A549 (cell line): ENCODE results near the gene GPR17. TPM values are rescaled to one million over a fixed set of nuclear protein-coding genes. Genes with fewer than 3 reads are reported as not detected.

ENCODE experiments used
- ATAC-seq, 2 experiments: fragments of 200-7000 bp in 1 of 2; fragments of >200 bp in 1 of 2; cut with Nextera tagmentation in 1 of 2; cut with Tn5 transposase in 1 of 2; 3 replicates each; pipeline versions ENCODE4 v1.8.0 to v1.9.1; 2018 to 2020; ENCODE audit warnings: mild to moderate bottlenecking in 1 of 2, moderate library complexity in 1 of 2
- CTCF ChIA-PET: fragments of 300-600 bp; sonication (Branson Sonifier 250); formaldehyde crosslinking; extraction: SDS; loops from one replicate; lab custom pipeline; 2021; ENCODE audit warnings: antibody characterized with exemption, inconsistent platforms; lab: Yijun Ruan, JAX
- POLR2A ChIA-PET: fragments of 350-600 bp; formaldehyde crosslinking; extraction: SDS; loops from one replicate; lab custom pipeline; 2021; ENCODE audit warnings: antibody characterized with exemption, inconsistent platforms; lab: Yijun Ruan, JAX
- DNase-seq, 2 experiments: peaks; one replicate each; pipeline versions ENCODE4 v3.0.0 to v3.0.0-alpha.2; 2011 to 2016; ENCODE audit warnings: low read depth in 1 of 2, low spot score in 1 of 2
- FAIRE-seq: peaks from 2 replicates; lab custom pipeline; 2011; peaks lifted over from hg19 to GRCh38; lab: Jason Lieb, UNC
- H3K27ac ChIP-seq, 2 experiments: fragments of >200 bp; sonication (Bioruptor Twin); formaldehyde crosslinking; 3 replicates each; pipeline ENCODE4 v1.5.1; 2016 to 2017
- H3K4me1 ChIP-seq: fragments of >200 bp; sonication (Bioruptor Twin); formaldehyde crosslinking; 3 replicates; pipeline ENCODE4 v1.6.1; 2016
- H3K4me2 ChIP-seq: fragments of >200 bp; sonication (Bioruptor Twin); formaldehyde crosslinking; 3 replicates; pipeline ENCODE4 v1.6.1; 2016
- H3K4me3 ChIP-seq: fragments of >200 bp; sonication (Bioruptor Twin); formaldehyde crosslinking; 3 replicates; pipeline ENCODE4 v1.5.1; 2016
- H3K9me3 ChIP-seq: fragments of >200 bp; sonication (Bioruptor Twin); formaldehyde crosslinking; 3 replicates; pipeline ENCODE4 v1.6.1; 2016
- BHLHE40 ChIP-seq: IDR thresholded peaks from 2 replicates; pipeline ENCODE4 v1.6.1; 2012; ENCODE audit warnings: low read depth, low read length, inconsistent platforms
- CTCF ChIP-seq: fragments of >200 bp; sonication (Bioruptor Twin); formaldehyde crosslinking; IDR thresholded peaks from 3 replicates; pipeline ENCODE4 v1.5.1; 2016
- E2F6 ChIP-seq: IDR thresholded peaks from 2 replicates; pipeline ENCODE4 v1.6.1; 2012; ENCODE audit warnings: low read depth, borderline replicate concordance
- ELK1 ChIP-seq: fragments of 150-350 bp; IDR thresholded peaks from 2 replicates; pipeline ENCODE4 v1.6.1; 2014; ENCODE audit warnings: low read depth, mild to moderate bottlenecking, low read length
- EP300 ChIP-seq, 2 experiments: fragments of >200 bp; sonication (Bioruptor Twin); formaldehyde crosslinking; IDR thresholded peaks; 2 replicates in 1 of 2; 3 replicates in 1 of 2; pipeline ENCODE4 v1.6.1; 2016 to 2017
- ESRRA ChIP-seq: fragments of 150-350 bp; IDR thresholded peaks from 2 replicates; pipeline ENCODE4 v1.6.1; 2014; ENCODE audit warnings: mild to moderate bottlenecking, low read length, borderline replicate concordance
- FOSL2 ChIP-seq, 2 experiments: fragments of 450-650 bp in 1 of 2; fragments of >200 bp in 1 of 2; sonication (Bioruptor Twin) in 1 of 2; formaldehyde crosslinking; IDR thresholded peaks; 2 replicates each; pipeline versions ENCODE4 v1.5.0 to v1.6.1; 2016 to 2020; ENCODE audit warnings: mild to moderate bottlenecking in 1 of 2, moderate library complexity in 1 of 2
- HEYL ChIP-seq: fragments of 250-450 bp; sonication (Bioruptor Pico); IDR thresholded peaks from 2 replicates; pipeline ENCODE4 v1.8.0; 2021; ENCODE audit warnings: mild to moderate bottlenecking, moderate library complexity
- HOXA7 ChIP-seq: fragments of 250-450 bp; sonication (Bioruptor Pico); IDR thresholded peaks from 2 replicates; pipeline ENCODE4 v1.5.0; 2020; ENCODE audit warnings: mild to moderate bottlenecking, moderate library complexity
- HOXB5 ChIP-seq: fragments of 250-450 bp; sonication (Bioruptor Pico); IDR thresholded peaks from 2 replicates; pipeline ENCODE4 v1.5.0; 2020; ENCODE audit warnings: mild to moderate bottlenecking, moderate library complexity
- MYC ChIP-seq: IDR thresholded peaks from 2 replicates; pipeline ENCODE4 v1.6.1; 2012; ENCODE audit warnings: mild to moderate bottlenecking, inconsistent platforms, low read length, improper control_type of control experiment, borderline replicate concordance
- NPAS2 ChIP-seq: fragments of 250-450 bp; sonication (Bioruptor Pico); IDR thresholded peaks from 2 replicates; pipeline ENCODE4 v1.8.0; 2022; ENCODE audit warnings: mild to moderate bottlenecking, moderate library complexity, borderline replicate concordance
- POLR2A ChIP-seq: IDR thresholded peaks from 2 replicates; pipeline ENCODE4 v1.6.1; 2012; ENCODE audit warnings: mild to moderate bottlenecking, low read length
- RARB ChIP-seq: fragments of 250-450 bp; sonication (Bioruptor Pico); IDR thresholded peaks from 2 replicates; pipeline ENCODE4 v1.8.0; 2021; ENCODE audit warnings: mild to moderate bottlenecking, moderate library complexity
- RFX5 ChIP-seq: fragments of 450-650 bp; IDR thresholded peaks from 2 replicates; pipeline ENCODE4 v1.7.1; 2014; ENCODE audit warnings: antibody characterized with exemption, mild to moderate bottlenecking, moderate library complexity
- SMC3 ChIP-seq: fragments of >200 bp; sonication (Bioruptor Twin); formaldehyde crosslinking; IDR thresholded peaks from 3 replicates; pipeline ENCODE4 v1.6.1; 2018; ENCODE audit warnings: inconsistent platforms
- TP53 ChIP-seq: fragments of 250-450 bp; sonication (Bioruptor Pico); IDR thresholded peaks from 2 replicates; pipeline ENCODE4 v1.5.0; 2021; ENCODE audit warnings: mild to moderate bottlenecking, moderate library complexity
- USF2 ChIP-seq: fragments of 450-650 bp; IDR thresholded peaks from 2 replicates; pipeline ENCODE4 v1.6.1; 2014; ENCODE audit warnings: antibody characterized with exemption
- WGBS: methylation state at CpG from one replicate; pipeline ENCODE4 v1.1.6; 2017; ENCODE audit errors: missing lambda C conversion rate; 5-methylcytosine and 5-hydroxymethylcytosine counted together
- polyA plus RNA-seq, 4 experiments: library from polyadenylated mRNA; depleted of rRNA in 3 of 4; stranded (reverse); fragments of >200 nt; fragmentation: RNase III in 1 of 4; extraction: RNeasy Plus Mini Kit Qiagen cat#74134 plus additional on column Dnase treatment in 1 of 4; gene quantifications; 2 replicates in 3 of 4; 3 replicates in 1 of 4; pipeline ENCODE4 v1.2.3, GENCODE V29; 2011 to 2017
- TF ChIP-seq, protein P1 (sequence below): IDR thresholded peaks from 2 replicates; pipeline ENCODE4 v1.6.1; 2012
- TF ChIP-seq, protein P2 (sequence below): fragments of 250-450 bp; sonication (Bioruptor Pico); IDR thresholded peaks from 2 replicates; pipeline ENCODE4 v1.5.0; 2020; ENCODE audit warnings: low read depth, mild to moderate bottlenecking, moderate library complexity
- TF ChIP-seq, protein P3 (sequence below): fragments of 200-600 bp; sonication (generic); IDR thresholded peaks from 2 replicates; pipeline ENCODE4 v1.6.1; 2016; ENCODE audit warnings: antibody characterized with exemption, mild to moderate bottlenecking, moderate library complexity

The GPR17 gene
- polyA plus RNA-seq, 2 of the 4 experiments (the other 2 are of a cell fraction), result not detected

DNA sequence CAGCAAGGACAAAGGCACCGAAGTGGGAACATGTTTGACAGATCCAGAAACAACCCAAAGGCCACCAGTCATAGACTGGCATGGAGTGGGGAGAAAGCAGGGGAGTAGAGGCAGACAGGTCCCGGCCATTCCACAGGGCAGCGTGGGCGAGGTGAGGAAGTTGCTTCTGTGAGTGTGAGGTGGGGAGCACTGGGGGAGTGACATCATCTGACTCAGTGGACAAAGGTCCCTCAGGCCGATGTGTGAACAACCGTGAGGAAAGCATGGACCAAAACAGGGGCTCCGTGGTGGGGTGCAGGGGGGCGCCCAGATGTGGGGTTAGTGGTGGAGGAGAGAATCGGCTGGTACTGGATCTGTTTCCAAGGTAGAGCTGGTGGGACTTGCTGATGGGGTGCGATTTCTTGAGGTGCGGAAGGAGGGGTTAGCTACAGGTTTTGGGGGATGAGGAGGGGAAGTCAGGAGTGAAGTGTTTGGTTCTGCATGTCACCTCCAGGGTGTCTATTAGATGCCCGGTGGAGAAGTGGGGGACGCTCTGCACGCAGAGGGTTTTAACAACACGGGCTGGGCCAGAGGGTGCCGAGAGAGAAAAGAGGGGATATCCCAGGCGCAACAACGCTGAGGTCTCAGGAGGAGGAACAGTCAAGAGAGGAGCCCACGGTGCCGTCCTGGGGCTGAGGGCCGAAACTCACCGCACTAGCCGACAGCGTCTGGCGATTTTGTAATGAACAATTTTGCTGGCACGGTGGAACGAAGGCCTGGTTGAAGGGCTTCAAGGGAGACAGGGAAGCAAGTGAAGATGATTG is 52.8 kb downstream of the GPR17 start (continued):
- no peak for TF ChIP-seq NPAS2 (CRISPR knock-in tag)
- TF ChIP-seq TP53, result no peak
- TF ChIP-seq BHLHE40, result no peak
- no peak for TF ChIP-seq HOXA7 (CRISPR knock-in tag)

DNA sequence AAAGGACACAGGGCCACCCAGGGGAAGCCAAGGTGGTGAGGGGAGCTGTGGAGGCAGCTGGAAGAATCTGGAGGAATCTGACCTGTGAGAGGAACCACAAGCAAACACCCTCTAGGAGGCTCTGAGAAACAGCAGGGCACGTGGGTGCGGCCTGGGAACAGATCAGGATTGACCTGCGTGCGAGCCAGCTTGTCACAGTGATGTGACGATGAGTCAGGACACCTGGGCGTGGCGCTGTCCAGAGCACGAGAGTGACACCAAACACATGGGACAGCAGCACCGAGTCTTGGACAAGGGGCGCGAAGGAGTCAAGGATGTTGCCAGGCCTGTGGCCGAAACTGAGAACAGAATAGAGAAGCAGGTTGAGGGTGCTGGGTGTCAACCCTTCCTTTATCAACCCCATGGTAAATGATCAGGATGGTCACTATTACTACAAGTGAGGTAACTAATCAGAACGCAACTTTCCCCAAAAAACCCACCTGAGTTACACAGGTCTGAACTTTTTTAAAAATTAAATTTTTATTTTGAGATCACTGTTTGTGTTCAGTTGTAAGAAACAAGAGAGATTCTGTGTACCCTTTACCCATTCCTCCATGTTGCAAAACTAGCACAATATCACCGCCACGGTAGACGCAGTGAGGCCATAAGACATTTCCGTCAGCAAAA is 54.7 kb downstream of the GPR17 start:
- H3K4me1 ChIP-seq, result peaks cover 34% of the 10 kb centered on the region
- DNase-seq (peak; percentile 91), ATAC-seq (peak; percentile 59 to 62), FAIRE-seq (no peak)
- ChIA-PET CTCF (no interaction called here), POLR2A (interaction anchor here (0.6 to 1.9 kb wide), 6 partner anchors 25 to 656 kb away, joined by 3 to 5 read pairs (median 3); partner anchors contain the start of gene LIMS2)
- H3K4me2 ChIP-seq, result peak overlapping the region; percentile 83
- peak overlapping the region; percentile 96 to 99 for H3K27ac ChIP-seq
- peak; percentile 67; the same call in 1 of the 2 replicates for TF ChIP-seq MYC
- TF ChIP-seq HEYL (CRISPR knock-in tag), result no peak
- TF ChIP-seq ELK1, result no peak
- no peak for TF ChIP-seq TP53
- TF ChIP-seq CTCF, result no peak; the same call in 2 of the 3 replicates
- TF ChIP-seq FOSL2 (IDR thresholded peaks at IDR 0.05), result 0 out of 2 replicates have a peak, but pooled peaks have one; percentile 14
- peak; percentile 72 for TF ChIP-seq FOSL2 (CRISPR knock-in tag; IDR thresholded peaks at IDR 0.05)
- TF ChIP-seq ESRRA, result no peak
- TF ChIP-seq, protein P1, sequence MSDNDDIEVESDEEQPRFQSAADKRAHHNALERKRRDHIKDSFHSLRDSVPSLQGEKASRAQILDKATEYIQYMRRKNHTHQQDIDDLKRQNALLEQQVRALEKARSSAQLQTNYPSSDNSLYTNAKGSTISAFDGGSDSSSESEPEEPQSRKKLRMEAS, result peak; percentile 87
- TF ChIP-seq USF2, result peak; percentile 65
- TF ChIP-seq, protein P2, sequence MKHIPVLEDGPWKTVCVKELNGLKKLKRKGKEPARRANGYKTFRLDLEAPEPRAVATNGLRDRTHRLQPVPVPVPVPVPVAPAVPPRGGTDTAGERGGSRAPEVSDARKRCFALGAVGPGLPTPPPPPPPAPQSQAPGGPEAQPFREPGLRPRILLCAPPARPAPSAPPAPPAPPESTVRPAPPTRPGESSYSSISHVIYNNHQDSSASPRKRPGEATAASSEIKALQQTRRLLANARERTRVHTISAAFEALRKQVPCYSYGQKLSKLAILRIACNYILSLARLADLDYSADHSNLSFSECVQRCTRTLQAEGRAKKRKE (CRISPR knock-in tag), result no peak
- peak; percentile 19; the same call in 1 of the 2 replicates for TF ChIP-seq RARB
- no peak for TF ChIP-seq BHLHE40
- no peak for TF ChIP-seq EP300 (IDR thresholded peaks at IDR 0.05)
- TF ChIP-seq E2F6, result no peak
- TF ChIP-seq RFX5, result no peak
- TF ChIP-seq, protein P3, sequence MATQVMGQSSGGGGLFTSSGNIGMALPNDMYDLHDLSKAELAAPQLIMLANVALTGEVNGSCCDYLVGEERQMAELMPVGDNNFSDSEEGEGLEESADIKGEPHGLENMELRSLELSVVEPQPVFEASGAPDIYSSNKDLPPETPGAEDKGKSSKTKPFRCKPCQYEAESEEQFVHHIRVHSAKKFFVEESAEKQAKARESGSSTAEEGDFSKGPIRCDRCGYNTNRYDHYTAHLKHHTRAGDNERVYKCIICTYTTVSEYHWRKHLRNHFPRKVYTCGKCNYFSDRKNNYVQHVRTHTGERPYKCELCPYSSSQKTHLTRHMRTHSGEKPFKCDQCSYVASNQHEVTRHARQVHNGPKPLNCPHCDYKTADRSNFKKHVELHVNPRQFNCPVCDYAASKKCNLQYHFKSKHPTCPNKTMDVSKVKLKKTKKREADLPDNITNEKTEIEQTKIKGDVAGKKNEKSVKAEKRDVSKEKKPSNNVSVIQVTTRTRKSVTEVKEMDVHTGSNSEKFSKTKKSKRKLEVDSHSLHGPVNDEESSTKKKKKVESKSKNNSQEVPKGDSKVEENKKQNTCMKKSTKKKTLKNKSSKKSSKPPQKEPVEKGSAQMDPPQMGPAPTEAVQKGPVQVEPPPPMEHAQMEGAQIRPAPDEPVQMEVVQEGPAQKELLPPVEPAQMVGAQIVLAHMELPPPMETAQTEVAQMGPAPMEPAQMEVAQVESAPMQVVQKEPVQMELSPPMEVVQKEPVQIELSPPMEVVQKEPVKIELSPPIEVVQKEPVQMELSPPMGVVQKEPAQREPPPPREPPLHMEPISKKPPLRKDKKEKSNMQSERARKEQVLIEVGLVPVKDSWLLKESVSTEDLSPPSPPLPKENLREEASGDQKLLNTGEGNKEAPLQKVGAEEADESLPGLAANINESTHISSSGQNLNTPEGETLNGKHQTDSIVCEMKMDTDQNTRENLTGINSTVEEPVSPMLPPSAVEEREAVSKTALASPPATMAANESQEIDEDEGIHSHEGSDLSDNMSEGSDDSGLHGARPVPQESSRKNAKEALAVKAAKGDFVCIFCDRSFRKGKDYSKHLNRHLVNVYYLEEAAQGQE, result 0 out of 2 replicates have a peak, but pooled peaks have one; percentile 23
- TF ChIP-seq POLR2A, result peak; percentile 33; the same call in 1 of the 2 replicates
- TF ChIP-seq HOXA7 (CRISPR knock-in tag), result peak; percentile 71; the same call in 1 of the 2 replicates
- no peak for TF ChIP-seq HOXB5
- 0 out of 3 replicates have a peak, but pooled peaks have one; percentile 15 for TF ChIP-seq SMC3
- 17% methylated on average over 17 of the region's 17 CpGs for WGBS
- no peaks in the 10 kb centered on the region for H3K9me3 ChIP-seq
- peak overlapping the region; percentile 71 for H3K4me3 ChIP-seq
